Lower leg skin (tissue), 4 donors: Measurements from ENCODE around the gene SCAMP4. TPM values are rescaled to one million over a fixed set of nuclear protein-coding genes. Genes with fewer than 3 reads are reported as not detected.

Experiments
- DNase-seq, 2 donors: peaks; one replicate each; pipeline ENCODE4 v3.0.0-alpha.2; 2019; ENCODE audit warnings: low spot score in 2 of 2
- H3K4me3 ChIP-seq: fragments of 200-600 bp; sonication (generic); 2 replicates; pipeline ENCODE4 v1.5.1; 2017; ENCODE audit warnings: mild to moderate bottlenecking, low read depth; ENCODE audit not compliant: poor library complexity, severe bottlenecking
- CTCF ChIP-seq, 3 donors: fragments of 450-650 bp; IDR thresholded peaks; one replicate each; pipeline ENCODE4 v1.5.1; 2016; ENCODE audit warnings: antibody characterized with exemption in 3 of 3, mild to moderate bottlenecking in 3 of 3, moderate library complexity in 2 of 3
- POLR2A ChIP-seq, 2 donors: fragments of 450-650 bp; IDR thresholded peaks; one replicate each; pipeline ENCODE4 v1.6.1; 2016 to 2017; ENCODE audit warnings: antibody characterized with exemption in 2 of 2, mild to moderate bottlenecking in 1 of 2, moderate library complexity in 1 of 2
- WGBS, 2 donors: methylation state at CpG; one replicate each; pipeline ENCODE4 v1.1.5; 2018; 5-methylcytosine and 5-hydroxymethylcytosine counted together
- intact Hi-C: fragments of 100-400 bp; cut with DNase I; formaldehyde crosslinking; loops from one replicate; pipeline ENCODE4 v1.15.0; 2023; ENCODE audit warnings: low total_unique reads
- total RNA-seq, 4 donors: library from RNA; depleted of rRNA; stranded (reverse); fragments of >200 nt; gene quantifications; one replicate each; pipeline ENCODE4 v1.1.0, GENCODE V29; 2016

The SCAMP4 gene
- total RNA-seq, 4 donors from 2014 or later = 108 to 119 (median 113) TPM

GRCh38 chr19:1932395-1932794, 27.2 kb downstream of the SCAMP4 start:
- H3K4me3 ChIP-seq = no peak overlapping the region
- TF ChIP-seq CTCF (IDR thresholded peaks at IDR 0.05) (no peak), POLR2A (IDR thresholded peaks at IDR 0.05) (no peak)
- intact Hi-C loops = no loop called here
- no peak for DNase-seq
- WGBS, 2 donors = 88 to 93% methylated on average over 8 of the region's 8 CpGs

- no peak overlapping the region for H3K4me3 ChIP-seq
- TF ChIP-seq CTCF (IDR thresholded peaks at IDR 0.05) (no peak), POLR2A (IDR thresholded peaks at IDR 0.05) (no peak)
- intact Hi-C loops = no loop called here
- 78 to 84% methylated on average over 7 of the region's 7 CpGs for WGBS, 2 donors
- no peak for DNase-seq
These were observed 28.0 kb downstream of the SCAMP4 start for GRCh38 chr19:1933244-1933643.

GRCh38 chr19:1933942-1934341, 28.7 kb downstream of the SCAMP4 start:
- no peak for DNase-seq
- intact Hi-C loops = no loop called here
- WGBS, 2 donors = 87 to 92% methylated on average over 8 of the region's 8 CpGs
- no peak overlapping the region for H3K4me3 ChIP-seq
- TF ChIP-seq POLR2A (IDR thresholded peaks at IDR 0.05) = no peak
- no peak for TF ChIP-seq CTCF (IDR thresholded peaks at IDR 0.05)

- intact Hi-C loops = no loop called here
- WGBS, 2 donors = 59 to 71% methylated on average over 5 to 11 of the region's 11 CpGs
- DNase-seq = no peak
- no peak overlapping the region for H3K4me3 ChIP-seq
- no peak for TF ChIP-seq CTCF (IDR thresholded peaks at IDR 0.05)
- TF ChIP-seq POLR2A (IDR thresholded peaks at IDR 0.05) = no peak
These were observed 30.4 kb downstream of the SCAMP4 start for GRCh38 chr19:1935484-1936208.

GRCh38 chr19:1936430-1936829, 31.2 kb downstream of the SCAMP4 start:
- H3K4me3 ChIP-seq = no peak overlapping the region
- intact Hi-C loops = no loop called here
- DNase-seq = no peak
- 83 to 85% methylated on average over 3 of the region's 3 CpGs for WGBS, 2 donors
- no peak for TF ChIP-seq CTCF (IDR thresholded peaks at IDR 0.05)
- TF ChIP-seq POLR2A (IDR thresholded peaks at IDR 0.05) = no peak
